ENCODE measurements around the gene APOM. TPM values are rescaled to one million over a fixed set of nuclear protein-coding genes. Genes with fewer than 3 reads are reported as not detected.

The APOM gene
- total RNA-seq = 2.2 and 2.4 TPM in 2 replicates

DNA sequence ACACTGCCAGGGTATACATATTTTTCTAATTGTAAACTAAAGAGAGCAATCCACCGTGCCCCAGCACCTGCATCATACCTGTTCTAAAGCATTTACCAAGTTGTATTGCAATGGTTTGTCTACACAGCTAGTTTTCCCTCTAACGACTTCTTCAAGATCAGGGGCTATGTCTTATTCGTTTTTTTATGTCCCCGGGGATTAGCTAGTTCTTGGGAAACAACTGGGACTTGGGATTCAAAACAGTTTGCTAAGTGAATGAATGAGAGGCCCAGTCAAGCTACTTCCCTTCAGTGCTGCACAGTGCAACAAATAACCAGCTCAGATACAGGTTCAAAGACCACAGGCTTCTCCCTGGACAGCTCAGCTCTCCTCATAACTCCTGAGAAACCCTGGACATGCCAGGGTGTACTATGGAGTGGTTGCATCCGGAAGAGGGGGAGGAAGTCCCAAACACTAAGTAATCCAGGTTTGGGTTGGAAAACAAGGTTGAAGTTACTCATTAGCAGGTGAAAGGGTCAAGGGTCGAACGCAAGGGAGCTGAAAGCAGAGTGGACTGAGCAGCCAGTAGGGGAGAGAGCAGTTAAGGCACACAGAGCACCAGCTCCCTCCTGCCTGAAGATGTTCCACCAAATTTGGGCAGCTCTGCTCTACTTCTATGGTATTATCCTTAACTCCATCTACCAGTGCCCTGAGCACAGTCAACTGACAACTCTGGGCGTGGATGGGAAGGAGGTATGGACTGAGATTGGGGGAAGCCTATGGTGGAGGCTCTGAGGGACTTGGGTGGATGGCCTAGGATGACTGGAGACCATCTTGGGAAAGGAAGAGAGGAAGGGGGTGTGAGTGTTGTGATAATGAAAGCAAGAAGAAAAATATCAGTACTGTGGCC is at the start of gene APOM:
Gene APOM, plus strand, starts transcription at position 546 of the 889 bp plus-strand sequence. Its CDS starts 73 bp downstream, at position 619.
- CTCF ChIA-PET = no interaction called here
- H3K36me3 Mint-ChIP-seq (ENCODE audit: low read depth) = peaks cover 52% of the 10 kb centered on the region
- intact Hi-C loops (cut with micrococcal nuclease) = no loop called here

DNA sequence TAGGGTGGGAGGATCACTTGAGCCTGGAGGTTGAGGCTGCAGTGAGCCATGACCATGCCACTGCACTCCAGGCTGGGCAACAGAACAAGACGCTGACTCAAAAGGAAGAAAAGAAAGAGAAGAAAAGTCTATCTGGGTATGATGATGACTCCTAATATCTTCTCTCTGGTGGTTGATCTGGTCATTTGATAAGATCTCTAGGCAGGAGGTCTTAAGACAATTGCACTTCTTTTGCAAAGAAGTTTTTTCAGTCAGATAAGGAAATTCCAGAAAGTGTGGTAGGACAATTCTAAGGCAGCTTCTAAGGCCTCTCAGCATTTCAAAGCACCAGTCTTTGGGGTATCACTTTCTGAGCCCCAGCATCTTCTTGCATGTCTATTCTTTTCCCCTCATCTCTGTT is 48.4 kb upstream of the APOM start:
- ChIA-PET POLR2A (interaction anchor here (0.7 to 1.1 kb wide), 2 partner anchors 14 to 26 kb away, joined by 3 to 4 read pairs; no protein-coding TSS in a partner anchor), CTCF (interaction anchor here (1.0 kb wide), 1 partner anchor 9 kb away, joined by 3 read pairs; no protein-coding TSS in a partner anchor)
- ATAC-seq (ENCODE audit: low read depth) (no peak), DNase-seq (no peak)
- no peaks in the 10 kb centered on the region for H3K9me3 Mint-ChIP-seq
- no peak overlapping the region for H3K27ac Mint-ChIP-seq
- no peaks in the 10 kb centered on the region for H3K36me3 Mint-ChIP-seq (ENCODE audit: low read depth)
- intact Hi-C loops (cut with micrococcal nuclease) = no loop called here
- H3K4me3 Mint-ChIP-seq = no peak overlapping the region
- H3K27me3 Mint-ChIP-seq = no peaks in the 10 kb centered on the region
- H3K4me1 Mint-ChIP-seq = no peaks in the 10 kb centered on the region
- TF ChIP-seq, protein P1, sequence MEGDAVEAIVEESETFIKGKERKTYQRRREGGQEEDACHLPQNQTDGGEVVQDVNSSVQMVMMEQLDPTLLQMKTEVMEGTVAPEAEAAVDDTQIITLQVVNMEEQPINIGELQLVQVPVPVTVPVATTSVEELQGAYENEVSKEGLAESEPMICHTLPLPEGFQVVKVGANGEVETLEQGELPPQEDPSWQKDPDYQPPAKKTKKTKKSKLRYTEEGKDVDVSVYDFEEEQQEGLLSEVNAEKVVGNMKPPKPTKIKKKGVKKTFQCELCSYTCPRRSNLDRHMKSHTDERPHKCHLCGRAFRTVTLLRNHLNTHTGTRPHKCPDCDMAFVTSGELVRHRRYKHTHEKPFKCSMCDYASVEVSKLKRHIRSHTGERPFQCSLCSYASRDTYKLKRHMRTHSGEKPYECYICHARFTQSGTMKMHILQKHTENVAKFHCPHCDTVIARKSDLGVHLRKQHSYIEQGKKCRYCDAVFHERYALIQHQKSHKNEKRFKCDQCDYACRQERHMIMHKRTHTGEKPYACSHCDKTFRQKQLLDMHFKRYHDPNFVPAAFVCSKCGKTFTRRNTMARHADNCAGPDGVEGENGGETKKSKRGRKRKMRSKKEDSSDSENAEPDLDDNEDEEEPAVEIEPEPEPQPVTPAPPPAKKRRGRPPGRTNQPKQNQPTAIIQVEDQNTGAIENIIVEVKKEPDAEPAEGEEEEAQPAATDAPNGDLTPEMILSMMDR (IDR thresholded peaks at IDR 0.05) = no peak

More for the DNA sequence above, at the start of gene APOM:
- no peak for ATAC-seq (ENCODE audit: low read depth)
- no peak for DNase-seq
- Mint-ChIP-seq H3K4me1 (peaks cover 70% of the 10 kb centered on the region), H3K4me3 (no peak within 1 kb of the TSS), H3K27me3 (no peaks in the 10 kb centered on the region), H3K9me3 (no peaks in the 10 kb centered on the region), H3K27ac (peak within 1 kb of the TSS; percentile 19)
- POLR2A ChIA-PET = interaction anchor here (0.5 to 7.6 kb wide), 8 partner anchors 8 to 243 kb away, joined by 3 to 188 read pairs (median 3); partner anchors contain the start of genes ABHD16A, ATP6V1G2, C6orf47 and CSNK2B
- TF ChIP-seq, protein P1 (IDR thresholded peaks at IDR 0.05) = no peak

DNA sequence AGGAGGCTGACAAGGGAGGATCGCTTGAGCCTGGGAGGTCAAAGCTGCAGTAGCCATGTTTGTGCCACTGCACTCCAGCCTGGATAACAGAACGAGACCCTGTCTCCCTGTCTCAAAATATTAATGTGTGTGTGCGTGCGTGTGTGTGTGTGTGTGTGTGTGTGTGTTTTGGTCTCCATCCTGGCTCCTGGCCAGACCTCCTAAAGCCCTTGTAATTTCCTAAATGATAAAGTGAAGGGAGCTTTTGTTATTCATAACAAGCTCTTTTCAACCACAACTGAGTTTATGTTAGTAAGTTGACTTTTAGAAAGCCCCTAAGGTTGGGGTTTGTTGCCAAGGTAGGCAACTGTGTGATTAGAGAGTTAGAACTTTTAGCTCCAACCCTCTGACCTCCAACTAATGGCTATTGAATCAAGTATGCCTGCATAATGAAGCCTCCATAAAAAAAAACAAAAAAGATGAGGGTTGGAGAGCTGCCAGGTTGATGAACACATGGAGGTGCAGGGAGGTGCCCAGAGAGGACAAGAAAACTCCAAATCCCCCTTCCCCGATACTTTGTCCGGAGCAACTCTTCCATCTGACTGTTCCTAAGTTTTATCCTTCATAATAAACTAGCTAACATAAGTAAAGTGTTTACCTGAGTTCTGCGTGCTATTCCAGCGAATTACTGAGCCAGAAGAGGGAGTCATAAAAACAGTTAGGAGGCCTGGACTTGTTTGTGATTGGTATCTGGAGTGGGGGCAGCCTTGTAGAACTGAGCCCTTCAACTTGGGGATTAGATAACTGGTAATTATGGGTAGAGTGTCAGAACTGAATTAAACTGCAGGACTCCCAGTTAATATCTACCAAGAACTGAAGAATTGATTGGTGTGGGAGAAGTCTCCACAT is 45.9 kb upstream of the APOM start:
- Mint-ChIP-seq H3K4me1 (peaks cover 13% of the 10 kb centered on the region), H3K36me3 (ENCODE audit: low read depth) (no peaks in the 10 kb centered on the region), H3K4me3 (no peak overlapping the region), H3K27me3 (no peaks in the 10 kb centered on the region), H3K27ac (no peak overlapping the region), H3K9me3 (no peaks in the 10 kb centered on the region)
- no peak for ATAC-seq (ENCODE audit: low read depth)
- intact Hi-C loops (cut with micrococcal nuclease) = no loop called here
- CTCF ChIA-PET = interaction anchor here (1.9 to 2.4 kb wide), 2 partner anchors 11 to 59 kb away, joined by 5 to 16 read pairs; no protein-coding TSS in a partner anchor
- TF ChIP-seq, protein P1 (IDR thresholded peaks at IDR 0.05) = no peak
- no peak for DNase-seq
- POLR2A ChIA-PET = interaction anchor here (0.6 to 1.3 kb wide), 4 partner anchors 48 to 1722 kb away, joined by 3 to 9 read pairs (median 4); partner anchors contain the start of gene DDX39B

DNA sequence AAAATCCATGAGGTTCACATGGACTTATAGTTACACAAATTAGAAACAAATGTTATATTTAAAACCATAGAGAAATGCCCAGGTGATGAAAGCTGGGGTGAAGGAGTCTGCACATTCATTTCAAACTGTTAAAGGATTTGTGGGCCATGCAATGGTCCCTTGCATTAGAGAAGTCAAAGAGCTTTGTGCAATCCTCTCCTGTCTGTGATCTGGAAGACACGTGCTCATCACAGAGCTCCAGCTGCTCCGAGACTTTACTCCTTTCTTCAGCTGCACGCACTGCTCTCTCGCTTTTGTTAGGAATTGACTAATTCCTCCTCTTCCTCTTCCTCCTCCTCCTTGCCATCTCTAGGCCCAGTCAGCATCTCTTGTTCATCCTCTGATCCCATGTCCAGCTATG is 44.7 kb upstream of the APOM start:
- ChIA-PET CTCF (interaction anchor here (0.7 to 2.4 kb wide), 3 partner anchors 13 to 219 kb away, joined by 3 to 16 read pairs (median 4); partner anchors contain the start of genes HSPA1A and HSPA1L), POLR2A (interaction anchor here (0.9 to 1.3 kb wide), 3 partner anchors 12 to 70 kb away, joined by 3 to 4 read pairs (median 3); partner anchors contain the start of gene DDX39B)
- Mint-ChIP-seq H3K36me3 (ENCODE audit: low read depth) (no peaks in the 10 kb centered on the region), H3K9me3 (no peaks in the 10 kb centered on the region), H3K27me3 (no peaks in the 10 kb centered on the region), H3K4me3 (no peak overlapping the region), H3K4me1 (peaks cover 25% of the 10 kb centered on the region), H3K27ac (no peak overlapping the region)
- TF ChIP-seq, protein P1 (IDR thresholded peaks at IDR 0.05) = no peak
- DNase-seq = no peak
- intact Hi-C loops (cut with micrococcal nuclease) = no loop called here
- ATAC-seq (ENCODE audit: low read depth) = no peak
